HepG2 (cell line): ENCODE measurements around the gene ELP5. TPM values are rescaled to one million over a fixed set of nuclear protein-coding genes. Genes with fewer than 3 reads are reported as not detected.

Source experiments
- ATAC-seq: fragments of 200-7000 bp; cut with Tn5 transposase; 3 replicates; pipeline ENCODE4 v1.9.1; 2020; ENCODE audit warnings: mild to moderate bottlenecking, moderate library complexity
- BruUV-seq: library from RNA; stranded (reverse); fragments of 400-500 nt; replicated peaks from 2 replicates; lab custom pipeline; 2021; lab: Mats Ljungman, UMichigan
- CTCF ChIA-PET: fragments of 300-600 bp; formaldehyde crosslinking; extraction: SDS; loops from one replicate; lab custom pipeline; 2021; ENCODE audit warnings: low total read pairs, inconsistent platforms, low intra/inter-chr PET ratio; lab: Yijun Ruan, JAX
- POLR2A ChIA-PET: fragments of 350-600 bp; sonication (Branson Sonifier 250); formaldehyde crosslinking; loops from one replicate; lab custom pipeline; 2020; ENCODE audit warnings: antibody characterized with exemption, inconsistent platforms; lab: Yijun Ruan, JAX
- DNase-seq: peaks from one replicate; pipeline ENCODE4 v3.0.0-alpha.2; 2015; ENCODE audit warnings: low spot score
- FAIRE-seq: peaks from 3 replicates; lab custom pipeline; 2011; peaks lifted over from hg19 to GRCh38; lab: Jason Lieb, UNC
- H2AFZ ChIP-seq: one replicate; pipeline ENCODE4 v1.6.1; 2011; ENCODE audit warnings: low read length, inconsistent platforms
- H3K27ac ChIP-seq: fragments of 300-600 bp; 3 replicates; pipeline ENCODE4 v1.8.0; 2011; ENCODE audit warnings: mixed run types, mild to moderate bottlenecking, mixed read lengths, low read length, inconsistent platforms; ENCODE audit not compliant: insufficient read depth; ENCODE audit errors: extremely low read length
- H3K27me3 ChIP-seq, 2 experiments: fragments of 200-600 bp in 1 of 2; 2 replicates in 1 of 2; 3 replicates in 1 of 2; pipeline versions ENCODE4 v1.6.0 to v1.8.0; 2011; ENCODE audit warnings: low read length in 2 of 2, mild to moderate bottlenecking in 2 of 2, moderate library complexity in 2 of 2, inconsistent platforms in 1 of 2; ENCODE audit not compliant: insufficient read depth in 2 of 2, control insufficient read depth in 1 of 2
- H3K36me3 ChIP-seq, 2 experiments: fragments of 200-600 bp in 1 of 2; replicated peaks in 1 of 2; 2 replicates in 1 of 2; 3 replicates in 1 of 2; pipeline versions ENCODE4 v1.5.1 to v1.8.0; 2011; ENCODE audit warnings: low read length in 2 of 2, inconsistent platforms in 1 of 2; ENCODE audit not compliant: insufficient read depth in 2 of 2, control insufficient read depth in 1 of 2
- H3K4me1 ChIP-seq: 2 replicates; pipeline ENCODE4 v1.5.1; 2012; ENCODE audit warnings: low read length, inconsistent platforms; ENCODE audit not compliant: insufficient read depth
- H3K4me2 ChIP-seq: 2 replicates; pipeline ENCODE4 v1.6.0; 2011; ENCODE audit warnings: low read depth, low read length, inconsistent platforms
- H3K4me3 ChIP-seq, 3 experiments: fragments of 200-600 bp in 1 of 3; sonication (generic), shearing (Covaris generic) in 1 of 3; replicated peaks in 1 of 3; 2 replicates each; pipeline ENCODE4 v1.5.1; 2011 to 2016; ENCODE audit warnings: low read length in 3 of 3, inconsistent platforms in 2 of 3, low read depth in 2 of 3, mild to moderate bottlenecking in 2 of 3, control low read depth in 1 of 3, mixed read lengths in 1 of 3; ENCODE audit not compliant: insufficient read depth in 1 of 3
- H3K79me2 ChIP-seq: one replicate; pipeline ENCODE4 v1.6.1; 2011; ENCODE audit warnings: low read length, inconsistent platforms; ENCODE audit not compliant: insufficient read depth
- H3K9ac ChIP-seq: 2 replicates; pipeline ENCODE4 v1.6.0; 2011; ENCODE audit warnings: mild to moderate bottlenecking, low read depth, low read length, inconsistent platforms; ENCODE audit not compliant: insufficient read depth
- H3K9me3 ChIP-seq: 2 replicates; pipeline ENCODE4 v1.5.1; 2012; ENCODE audit warnings: mild to moderate bottlenecking, low read length
- H4K20me1 ChIP-seq: 2 replicates; pipeline ENCODE4 v1.6.0; 2011; ENCODE audit warnings: inconsistent platforms, mild to moderate bottlenecking, low read length, moderate library complexity; ENCODE audit not compliant: insufficient read depth
- CREM ChIP-seq, 2 experiments: sonication (generic) in 1 of 2; formaldehyde crosslinking in 1 of 2; IDR thresholded peaks; 2 replicates each; pipeline versions ENCODE4 v1.4.0 to v1.6.1; 2016 to 2020; ENCODE audit warnings: antibody characterized with exemption in 1 of 2, mild to moderate bottlenecking in 1 of 2, missing genetic modification reagents in 1 of 2
- HMG20B ChIP-seq: conservative IDR thresholded peaks from 2 replicates; pipeline ENCODE4 v1.6.1; 2016; ENCODE audit warnings: missing genetic modification reagents, missing compliant biosample characterization
- PHF5A ChIP-seq: IDR thresholded peaks from one replicate; pipeline ENCODE4 v1.6.1; 2018; ENCODE audit warnings: low read depth, missing genetic modification reagents; ENCODE audit not compliant: unreplicated experiment
- POLR2A ChIP-seq, 2 experiments: IDR thresholded peaks; 2 replicates each; pipeline ENCODE4 v1.6.1; 2011; ENCODE audit warnings: low read depth in 2 of 2, low read length in 2 of 2, mild to moderate bottlenecking in 1 of 2, moderate library complexity in 1 of 2; ENCODE audit not compliant: insufficient read depth in 1 of 2
- ZNF142 ChIP-seq: sonication (generic); formaldehyde crosslinking; IDR thresholded peaks from 2 replicates; pipeline ENCODE4 v1.4.0; 2020; ENCODE audit warnings: missing genetic modification reagents
- ZNF260 ChIP-seq: sonication (generic); formaldehyde crosslinking; IDR thresholded peaks from 2 replicates; pipeline ENCODE4 v1.4.0; 2020; ENCODE audit warnings: missing genetic modification reagents, low read depth, mild to moderate bottlenecking, borderline replicate concordance
- WGBS: methylation state at CpG from one replicate; pipeline ENCODE4 v1.1.6; 2017; ENCODE audit warnings: low lambda C conversion rate; 5-methylcytosine and 5-hydroxymethylcytosine counted together
- in situ Hi-C: cut with HindIII; loops from 2 replicates; pipeline ENCODE4 v1.10.0; 2017; ENCODE audit warnings: low pct_unique_long_range_greater_than_20kb; ENCODE audit not compliant: extremely low pct_ligation_motif_present
- intact Hi-C: fragments of 100-400 bp; cut with micrococcal nuclease; formaldehyde crosslinking; loops from one replicate; pipeline ENCODE4 v1.10.0; 2022; ENCODE audit not compliant: unreplicated experiment
- polyA plus RNA-seq, 8 experiments: library from polyadenylated mRNA; depleted of rRNA in 3 of 8; stranded (reverse) in 7 of 8; unstranded in 1 of 8; fragments of >200 nt; fragmentation: Illumina TruSeq in 4 of 8; extraction: Trizol in 4 of 8; gene quantifications; 2 replicates each; pipeline versions ENCODE4 v1.2.1 to v1.2.3, GENCODE V29; 2011 to 2016; ENCODE audit warnings: low read depth in 4 of 8, missing spikeins in 1 of 8, mixed read lengths in 1 of 8; ENCODE audit not compliant: insufficient read depth in 1 of 8
- total RNA-seq, 5 experiments: library from RNA; depleted of rRNA; stranded (reverse); fragments of >200 nt; fragmentation: Illumina TruSeq; extraction: Trizol; gene quantifications; 2 replicates each; pipeline ENCODE4 v1.2.3, GENCODE V29; 2016; ENCODE audit warnings: low read depth in 1 of 5

The ELP5 gene
- total and polyA plus RNA-seq, 2 of the 13 experiments (the other 11 are each of a cell fraction or from before 2014, with no cell fraction given) = 67.6 to 69.8 TPM

DNA sequence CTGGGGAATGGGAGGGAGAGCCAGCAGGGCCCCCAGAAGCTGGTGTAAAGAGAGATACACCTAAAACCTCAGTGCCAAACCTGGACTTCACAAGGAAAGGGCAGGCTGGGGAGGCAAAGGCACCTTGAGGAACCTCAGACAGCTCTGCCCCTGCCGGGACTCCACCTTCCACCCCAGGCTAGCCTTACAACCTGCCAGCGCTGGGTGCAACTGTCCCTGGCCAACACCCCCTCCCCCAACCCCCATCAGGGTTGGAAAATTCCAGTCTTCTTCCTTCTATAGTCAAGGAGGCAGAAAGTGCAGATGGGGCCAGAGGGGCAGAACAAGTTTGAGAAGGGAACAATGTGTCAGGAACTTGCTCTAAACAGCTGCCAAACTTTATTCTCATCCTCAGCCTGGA is 40.2 kb downstream of the ELP5 start:
- H3K36me3 ChIP-seq = no peaks in the 10 kb centered on the region
- no peak overlapping the region for H3K9ac ChIP-seq
- CTCF ChIA-PET = interaction anchor here (1.1 kb wide), 1 partner anchor 12 kb away, joined by 3 read pairs; no protein-coding TSS in a partner anchor
- no peaks in the 10 kb centered on the region for H3K79me2 ChIP-seq
- H3K4me2 ChIP-seq = peak overlapping the region; percentile 75; the same call in 1 of the 2 replicates
- intact Hi-C loops = loop anchor here (1.0 kb wide), 1 partner anchor 38 kb away; no protein-coding TSS in a partner anchor
- peaks cover 0 to 11% of the 10 kb centered on the region in 2 experiments; a peak in 2 of 5 replicates for H3K27me3 ChIP-seq
- H3K4me3 ChIP-seq = peak overlapping the region in 2 of 3 experiments; percentile 29 to 54; a peak in 1 of 6 replicates
- ATAC-seq = no peak
- no peak for FAIRE-seq
- DNase-seq = no peak
- BruUV-seq = no TSS peak
- no peak overlapping the region for H3K27ac ChIP-seq
- no CpG with 5 or more reads among the region's 2 CpGs for WGBS
- no peaks in the 10 kb centered on the region for H4K20me1 ChIP-seq
- TF ChIP-seq HMG20B (CRISPR knock-in tag) (no peak), POLR2A (IDR thresholded peaks at IDR 0.05; ENCODE audit: insufficient read depth in 1 of 2, low read depth in 2 of 2, low read length in 2 of 2) (0 out of 4 replicates have a peak, but pooled peaks of 1 of the 2 experiments have one; percentile 15), ZNF260 (no peak), CREM (IDR thresholded peaks at IDR 0.05) (no peak), CREM (CRISPR knock-in tag; IDR thresholded peaks at IDR 0.05) (no peak), ZNF142 (CRISPR knock-in tag) (no peak), PHF5A (no peak)
- no peak overlapping the region for H2AFZ ChIP-seq
- in situ Hi-C loops = no loop called here
- POLR2A ChIA-PET = interaction anchor here (3.7 kb wide), 1 partner anchor 10 kb away, joined by 35 read pairs; the partner anchor contains the start of gene SLC2A4
- no peaks in the 10 kb centered on the region for H3K9me3 ChIP-seq
- H3K4me1 ChIP-seq = peaks cover 41% of the 10 kb centered on the region
